CD4-positive, CD25-positive, alpha-beta regulatory T cell (primary cell): ENCODE data around the gene PIP5KL1. TPM values are rescaled to one million over a fixed set of nuclear protein-coding genes. Genes with fewer than 3 reads are reported as not detected.
A peak's percentile ranks its signal among the peaks of the same experiment; 100 is the strongest.

Source experiments
- ATAC-seq, 2 donors: fragments of 150-1000 bp; cut with Tn5 transposase; one replicate each; pipeline ENCODE4 v1.10.0; 2021; ENCODE audit warnings: low read depth in 2 of 2, moderate number of reproducible peaks in 2 of 2, moderate library complexity in 1 of 2
- DNase-seq, 3 donors: peaks; one replicate each; pipeline versions ENCODE4 v3.0.0 to v3.0.0-alpha.2; 2012 to 2022; ENCODE audit warnings: mixed read lengths in 1 of 3
- H3K27ac ChIP-seq: one replicate; pipeline ENCODE4 v1.7.0; 2013; ENCODE audit warnings: mild to moderate bottlenecking, low read length; ENCODE audit not compliant: insufficient read depth, poor library complexity, severe bottlenecking
- H3K27me3 ChIP-seq: one replicate; pipeline ENCODE4 v1.7.0; 2013; ENCODE audit warnings: low read length; ENCODE audit not compliant: control insufficient read depth, insufficient read depth
- H3K36me3 ChIP-seq: one replicate; pipeline ENCODE4 v1.7.0; 2013; ENCODE audit warnings: mild to moderate bottlenecking, low read length, moderate library complexity; ENCODE audit not compliant: control insufficient read depth, insufficient read depth
- H3K4me1 ChIP-seq: 2 replicates; pipeline ENCODE4 v1.7.0; 2013; ENCODE audit warnings: mild to moderate bottlenecking, low read length; ENCODE audit not compliant: insufficient read depth, control insufficient read depth, poor library complexity, severe bottlenecking
- H3K4me3 ChIP-seq: one replicate; pipeline ENCODE4 v1.7.0; 2013; ENCODE audit warnings: low read depth, mild to moderate bottlenecking, low read length, moderate library complexity
- H3K9me3 ChIP-seq, 2 experiments: 1 replicate in 1 of 2; 2 replicates in 1 of 2; pipeline ENCODE4 v1.7.0; 2013; ENCODE audit warnings: low read length in 2 of 2, mild to moderate bottlenecking in 1 of 2, moderate library complexity in 1 of 2; ENCODE audit not compliant: control insufficient read depth in 2 of 2
- H3K27ac Mint-ChIP-seq, 3 donors: one replicate each; pipeline ENCODE4 v1.8.0; 2020 to 2022; ENCODE audit warnings: mild to moderate bottlenecking in 3 of 3, mixed read lengths in 3 of 3, moderate library complexity in 2 of 3
- H3K27me3 Mint-ChIP-seq: one replicate; pipeline ENCODE4 v1.8.0; 2022; ENCODE audit warnings: mild to moderate bottlenecking, mixed read lengths
- H3K36me3 Mint-ChIP-seq: one replicate; pipeline ENCODE4 v1.8.0; 2020; ENCODE audit warnings: mixed read lengths
- H3K4me1 Mint-ChIP-seq, 4 donors: one replicate each; pipeline ENCODE4 v1.8.0; 2020 to 2022; ENCODE audit warnings: mixed read lengths in 4 of 4, mild to moderate bottlenecking in 1 of 4
- H3K4me3 Mint-ChIP-seq, 4 donors: one replicate each; pipeline ENCODE4 v1.8.0; 2020 to 2022; ENCODE audit warnings: mild to moderate bottlenecking in 4 of 4, mixed read lengths in 4 of 4, moderate library complexity in 3 of 4
- H3K9me3 Mint-ChIP-seq, 7 donors: one replicate each; pipeline ENCODE4 v1.8.0; 2020 to 2022; ENCODE audit warnings: mixed read lengths in 7 of 7, mild to moderate bottlenecking in 3 of 7, moderate library complexity in 2 of 7
- polyA plus RNA-seq, 4 donors: library from polyadenylated mRNA; unstranded; fragments of 300-500 nt; fragmentation: Illumina TruSeq; gene quantifications; one replicate each; pipeline ENCODE4 v1.2.3, GENCODE V29; 2021
- total RNA-seq: library from RNA; stranded (reverse); gene quantifications from one replicate; pipeline ENCODE4 v1.2.3, GENCODE V29; 2022

Gene PIP5KL1
- total and polyA plus RNA-seq, 5 donors from 2014 or later: 0.22 to 3.3 (median 0.94) TPM; not detected in 1

DNA sequence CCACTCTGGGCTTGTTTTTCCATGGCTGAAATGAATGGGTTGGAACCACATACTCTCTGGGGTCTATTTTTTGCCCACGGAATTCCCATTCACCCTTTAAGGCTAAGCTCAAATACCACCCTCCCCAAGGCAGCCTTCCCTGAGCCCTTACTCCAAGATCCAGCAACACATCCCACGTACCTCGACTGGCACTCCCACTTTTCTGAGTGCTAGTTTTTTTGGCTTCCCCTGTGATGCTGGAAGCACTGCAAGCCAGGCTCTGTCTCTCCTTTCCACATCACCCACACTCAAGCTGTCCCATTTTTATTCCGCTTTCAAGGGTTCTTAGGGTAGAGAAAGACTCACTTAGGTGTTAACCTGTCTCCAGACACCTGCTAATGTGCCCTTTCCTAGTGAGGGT is 37.2 kb downstream of the PIP5KL1 start:
- no peaks in the 10 kb centered on the region for H3K27me3 Mint-ChIP-seq
- H3K9me3 Mint-ChIP-seq: peaks cover 0 to 23% (median 0%) of the 10 kb centered on the region in 7 donors
- H3K36me3 ChIP-seq: peaks cover 60% of the 10 kb centered on the region
- peaks cover 5 to 42% (median 10%) of the 10 kb centered on the region in 4 donors for H3K4me1 Mint-ChIP-seq
- no peak overlapping the region for H3K4me3 ChIP-seq
- no peak for ATAC-seq
- peaks cover 50% of the 10 kb centered on the region for H3K36me3 Mint-ChIP-seq
- no peaks in the 10 kb centered on the region for H3K27me3 ChIP-seq
- no peak for DNase-seq
- peaks cover 6 to 28% of the 10 kb centered on the region in 2 experiments for H3K9me3 ChIP-seq
- H3K27ac Mint-ChIP-seq: no peak overlapping the region
- peaks cover 16% of the 10 kb centered on the region for H3K4me1 ChIP-seq
- H3K27ac ChIP-seq: no peak overlapping the region
- H3K4me3 Mint-ChIP-seq: peak overlapping the region in 1 of 4 donors; percentile 60

DNA sequence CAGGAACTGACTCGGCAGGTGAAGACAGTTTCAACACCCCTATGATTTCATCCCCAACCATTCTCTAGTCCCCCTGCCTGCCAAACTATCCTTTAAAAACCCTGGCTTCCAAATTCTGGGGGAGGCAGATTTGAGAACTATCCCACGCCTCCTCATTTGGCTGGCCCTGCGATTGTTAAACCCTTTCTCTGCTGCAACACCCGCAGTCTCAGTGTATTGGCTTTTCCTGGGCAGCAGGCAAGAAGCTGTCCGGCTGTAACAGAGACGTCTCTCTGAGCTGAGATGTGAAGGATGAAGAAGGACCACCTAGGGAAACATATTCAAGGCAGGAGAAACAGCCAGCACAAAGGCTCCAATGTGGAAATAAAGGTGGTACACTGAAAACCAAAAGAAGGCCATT is 37.7 kb downstream of the PIP5KL1 start:
- H3K4me1 Mint-ChIP-seq: peaks cover 4 to 38% (median 11%) of the 10 kb centered on the region in 4 donors
- H3K36me3 ChIP-seq: peaks cover 61% of the 10 kb centered on the region
- H3K9me3 Mint-ChIP-seq: peaks cover 0 to 23% (median 0%) of the 10 kb centered on the region in 7 donors
- no peaks in the 10 kb centered on the region for H3K27me3 ChIP-seq
- peaks cover 51% of the 10 kb centered on the region for H3K36me3 Mint-ChIP-seq
- H3K27ac ChIP-seq: no peak overlapping the region
- peaks cover 6 to 28% of the 10 kb centered on the region in 2 experiments for H3K9me3 ChIP-seq
- no peaks in the 10 kb centered on the region for H3K27me3 Mint-ChIP-seq
- peaks cover 11% of the 10 kb centered on the region for H3K4me1 ChIP-seq
- ATAC-seq (no peak), DNase-seq (no peak)
- no peak overlapping the region for H3K4me3 ChIP-seq
- H3K4me3 Mint-ChIP-seq: peak overlapping the region in 1 of 4 donors; percentile 73
- peak overlapping the region in 2 of 3 donors; percentile 60 to 70 for H3K27ac Mint-ChIP-seq

DNA sequence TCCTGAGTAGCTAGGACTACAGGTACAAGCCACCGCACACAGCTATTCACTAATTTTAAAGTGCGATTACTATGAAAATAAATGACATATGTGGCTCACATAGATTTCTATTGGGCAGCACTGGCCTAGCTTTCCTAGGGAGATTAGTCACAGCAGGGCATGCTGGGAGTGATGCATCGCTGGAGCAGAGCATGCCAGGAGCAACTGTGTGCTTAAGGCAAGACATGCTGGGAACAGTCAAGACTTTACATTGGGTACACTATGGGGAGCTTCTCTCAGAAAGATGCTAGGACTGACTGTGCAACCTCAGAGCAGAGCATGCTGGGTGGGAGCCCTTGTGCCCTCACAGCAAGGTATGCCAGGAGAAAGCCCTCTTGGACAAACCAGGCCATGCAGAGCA is 40.5 kb downstream of the PIP5KL1 start:
- no peaks in the 10 kb centered on the region for H3K27me3 Mint-ChIP-seq
- no peak overlapping the region for H3K27ac Mint-ChIP-seq
- no peak for ATAC-seq

DNA sequence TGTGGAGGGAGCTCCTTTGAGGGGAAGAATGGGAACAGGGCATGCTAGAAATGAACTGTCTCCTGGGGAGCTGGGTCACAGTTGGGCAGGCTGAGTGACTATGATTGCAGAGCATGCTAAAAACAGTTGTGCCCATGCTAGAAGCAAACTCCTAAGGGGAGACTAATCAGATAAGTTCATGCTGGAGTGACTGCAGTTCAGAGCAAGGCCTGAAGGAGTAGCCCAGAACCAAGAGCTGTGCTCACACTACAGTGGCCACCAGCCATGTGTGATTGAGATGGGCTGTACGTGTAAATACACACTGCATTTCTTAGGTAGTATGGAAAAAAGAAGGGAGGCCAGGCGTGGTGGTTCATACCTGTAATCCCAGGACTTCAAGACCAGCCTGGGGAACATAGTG is 42.8 kb downstream of the PIP5KL1 start:
- no peak overlapping the region for H3K27ac ChIP-seq
- no peaks in the 10 kb centered on the region for H3K27me3 Mint-ChIP-seq

More for the DNA sequence above, 40.5 kb downstream of the PIP5KL1 start:
- Mint-ChIP-seq H3K36me3 (peaks cover 53% of the 10 kb centered on the region), H3K4me1 (peaks cover 6 to 24% (median 11%) of the 10 kb centered on the region in 4 donors), H3K4me3 (no peak overlapping the region), H3K9me3 (peaks cover 0 to 18% (median 0%) of the 10 kb centered on the region in 7 donors)
- H3K4me1 ChIP-seq: peaks cover 3% of the 10 kb centered on the region
- peaks cover 3 to 20% of the 10 kb centered on the region in 2 experiments for H3K9me3 ChIP-seq
- DNase-seq: no peak
- no peak overlapping the region for H3K27ac ChIP-seq
- H3K4me3 ChIP-seq: no peak overlapping the region
- H3K27me3 ChIP-seq: no peaks in the 10 kb centered on the region
- H3K36me3 ChIP-seq: peaks cover 77% of the 10 kb centered on the region

DNA sequence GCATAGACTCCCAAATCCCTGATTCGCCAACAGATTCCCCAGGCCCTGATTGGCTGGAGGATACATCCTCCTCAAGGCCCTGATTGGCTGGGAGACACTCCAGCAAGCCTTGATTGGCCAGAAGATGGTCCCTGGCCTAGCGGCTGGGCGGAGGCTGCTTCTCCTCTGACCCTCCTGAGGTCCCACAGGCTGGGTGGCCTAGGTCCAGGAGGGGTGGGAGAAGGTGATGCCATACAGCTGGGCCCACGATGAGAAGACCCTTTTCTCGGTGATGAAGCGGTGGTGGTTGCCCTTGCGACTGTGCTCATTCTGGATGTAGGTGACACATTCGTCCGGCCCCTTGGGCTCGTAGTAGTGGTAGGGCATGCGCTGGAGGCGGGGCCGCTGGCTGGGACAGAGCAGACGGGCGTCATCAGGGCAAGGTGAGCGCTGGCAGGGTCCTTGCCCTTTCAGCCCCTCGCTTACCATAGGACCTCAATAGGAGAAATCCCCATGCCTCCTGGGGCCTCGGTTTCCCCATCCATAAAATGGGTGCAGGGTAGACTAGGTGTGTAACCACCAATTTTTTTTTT is 44.1 kb downstream of the PIP5KL1 start:
- H3K4me1 Mint-ChIP-seq: peaks cover 0 to 22% (median 6%) of the 10 kb centered on the region in 4 donors
- no peaks in the 10 kb centered on the region for H3K27me3 Mint-ChIP-seq
- ATAC-seq (no peak), DNase-seq (no peak)
- H3K9me3 ChIP-seq: no peaks in the 10 kb centered on the region
- peaks cover 3% of the 10 kb centered on the region for H3K4me1 ChIP-seq
- H3K27ac Mint-ChIP-seq: peak overlapping the region in 1 of 3 donors; percentile 62
- H3K4me3 Mint-ChIP-seq: no peak overlapping the region
- no peak overlapping the region for H3K27ac ChIP-seq
- peaks cover 50% of the 10 kb centered on the region for H3K36me3 ChIP-seq
- H3K36me3 Mint-ChIP-seq: peaks cover 29% of the 10 kb centered on the region
- H3K9me3 Mint-ChIP-seq: no peaks in the 10 kb centered on the region
- no peak overlapping the region for H3K4me3 ChIP-seq
- H3K27me3 ChIP-seq: no peaks in the 10 kb centered on the region

More for the DNA sequence above, 42.8 kb downstream of the PIP5KL1 start:
- H3K9me3 Mint-ChIP-seq: peaks cover 0 to 3% (median 0%) of the 10 kb centered on the region in 7 donors
- peaks cover 58% of the 10 kb centered on the region for H3K36me3 ChIP-seq
- no peak overlapping the region for H3K4me3 ChIP-seq
- H3K27ac Mint-ChIP-seq: peak overlapping the region in 1 of 3 donors; percentile 48
- peaks cover 6 to 23% (median 8%) of the 10 kb centered on the region in 4 donors for H3K4me1 Mint-ChIP-seq
- no peaks in the 10 kb centered on the region for H3K27me3 ChIP-seq
- H3K9me3 ChIP-seq: no peaks in the 10 kb centered on the region
- DNase-seq (no peak), ATAC-seq (no peak)
- peaks cover 35% of the 10 kb centered on the region for H3K36me3 Mint-ChIP-seq
- H3K4me1 ChIP-seq: peaks cover 3% of the 10 kb centered on the region
- no peak overlapping the region for H3K4me3 Mint-ChIP-seq

DNA sequence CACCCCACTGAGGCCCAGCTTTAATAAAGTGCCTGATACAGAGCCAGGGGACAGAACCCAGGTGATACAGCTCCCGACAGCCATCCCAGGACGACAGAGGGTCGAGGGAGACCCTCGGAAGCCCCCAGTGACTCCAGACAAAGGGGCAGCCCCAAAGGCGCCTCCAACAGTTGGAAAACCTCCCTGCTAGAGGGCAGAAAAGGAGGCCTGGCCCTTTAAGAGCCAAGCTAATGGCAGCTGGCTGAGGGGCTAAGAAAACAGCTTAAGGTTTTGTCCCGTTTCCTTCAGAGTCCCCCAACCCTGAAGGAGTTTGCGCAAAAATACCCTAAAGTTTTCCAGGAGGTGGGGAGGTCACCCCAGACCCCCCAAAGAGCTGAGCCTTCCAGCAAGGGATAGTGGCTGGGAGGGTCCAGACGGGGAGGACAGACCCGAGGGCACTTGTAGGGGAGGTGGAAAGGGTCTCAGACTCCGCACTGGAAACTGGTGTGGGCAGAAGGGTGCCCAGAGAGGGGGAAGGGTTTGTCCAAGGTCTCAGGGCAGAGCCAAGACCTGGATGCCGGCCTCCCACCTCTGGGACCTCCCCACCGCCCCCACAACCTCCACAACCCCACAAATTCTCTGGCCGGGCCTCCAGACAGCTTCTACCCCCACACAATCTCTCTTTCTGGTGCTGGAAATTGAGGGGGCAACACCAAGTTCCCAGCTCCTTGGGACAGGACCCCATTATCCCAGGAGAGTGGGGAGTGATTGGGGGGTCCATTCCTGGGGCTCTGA is 44.9 kb downstream of the PIP5KL1 start:
- Histone ChIP-seq H3K27ac (no peak overlapping the region), H3K36me3 (peaks cover 45% of the 10 kb centered on the region), H3K4me3 (no peak overlapping the region), H3K9me3 (no peaks in the 10 kb centered on the region), H3K27me3 (no peaks in the 10 kb centered on the region), H3K4me1 (peaks cover 3% of the 10 kb centered on the region)
- no peaks in the 10 kb centered on the region for H3K27me3 Mint-ChIP-seq
- no peak for ATAC-seq
- peaks cover 29% of the 10 kb centered on the region for H3K36me3 Mint-ChIP-seq
- H3K4me1 Mint-ChIP-seq: peaks cover 0 to 18% (median 6%) of the 10 kb centered on the region in 4 donors
- H3K9me3 Mint-ChIP-seq: no peaks in the 10 kb centered on the region
- no peak overlapping the region for H3K4me3 Mint-ChIP-seq
- peak overlapping the region in 2 of 3 donors; percentile 59 to 90 for H3K27ac Mint-ChIP-seq
- no peak for DNase-seq

DNA sequence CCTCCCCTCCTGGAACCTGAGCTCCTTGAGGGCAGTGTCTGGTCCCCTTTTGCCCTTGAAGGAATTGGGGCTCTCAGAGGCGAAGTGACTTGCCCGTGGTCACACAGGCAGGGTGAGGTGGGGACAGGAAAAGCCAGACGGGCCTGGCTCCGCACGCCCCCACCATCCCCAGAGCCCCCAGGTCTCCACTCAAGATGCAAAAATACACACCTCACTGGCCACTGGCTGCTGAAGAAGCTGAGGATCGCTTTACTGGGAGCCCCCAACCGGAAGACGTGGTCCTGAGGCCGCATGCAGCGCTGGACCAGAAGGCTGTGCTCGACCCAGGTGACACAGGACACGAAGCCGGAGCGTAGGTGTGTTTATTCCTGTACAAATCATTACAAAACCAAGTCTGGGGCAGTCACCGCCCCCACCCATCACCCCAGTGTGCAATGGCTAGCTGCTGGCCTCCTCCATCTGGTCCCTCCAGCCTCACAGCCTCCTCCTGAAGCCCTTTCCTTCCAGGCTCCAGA is 45.5 kb downstream of the PIP5KL1 start:
- Mint-ChIP-seq H3K36me3 (peaks cover 24% of the 10 kb centered on the region), H3K27ac (peak overlapping the region in 2 of 3 donors; percentile 59 to 90), H3K4me1 (peaks cover 0 to 18% (median 6%) of the 10 kb centered on the region in 4 donors), H3K4me3 (no peak overlapping the region), H3K27me3 (no peaks in the 10 kb centered on the region), H3K9me3 (no peaks in the 10 kb centered on the region)
- peaks cover 3% of the 10 kb centered on the region for H3K4me1 ChIP-seq
- H3K4me3 ChIP-seq: no peak overlapping the region
- no peak for ATAC-seq
- H3K9me3 ChIP-seq: no peaks in the 10 kb centered on the region
- no peak overlapping the region for H3K27ac ChIP-seq
- H3K36me3 ChIP-seq: peaks cover 39% of the 10 kb centered on the region
- H3K27me3 ChIP-seq: no peaks in the 10 kb centered on the region
- no peak for DNase-seq
